H9 (cell line): Measurements from ENCODE around the gene RAB40B. TPM values are rescaled to one million over a fixed set of nuclear protein-coding genes. Genes with fewer than 3 reads are reported as not detected.

Experiments used
- DNase-seq: peaks from one replicate; pipeline ENCODE4 v3.0.0-alpha.2; 2017
- H2AFZ ChIP-seq: one replicate; pipeline ENCODE4 v1.6.1; 2013; ENCODE audit warnings: mild to moderate bottlenecking, low read length, control low read depth, moderate library complexity
- H2AK5ac ChIP-seq: 2 replicates; pipeline ENCODE4 v1.6.1; 2013; ENCODE audit warnings: low read length, control low read depth, mixed read lengths; ENCODE audit not compliant: insufficient read length
- H2BK120ac ChIP-seq: one replicate; pipeline ENCODE4 v1.6.1; 2013; ENCODE audit warnings: low read depth, mild to moderate bottlenecking, low read length, control low read depth, inconsistent platforms; ENCODE audit not compliant: poor library complexity, severe bottlenecking
- H2BK12ac ChIP-seq: 2 replicates; pipeline ENCODE4 v1.6.1; 2013; ENCODE audit warnings: low read length, control low read depth, mixed read lengths, low read depth; ENCODE audit not compliant: insufficient read length
- H2BK15ac ChIP-seq: 2 replicates; pipeline ENCODE4 v1.6.1; 2013; ENCODE audit warnings: low read depth, low read length, control low read depth
- H2BK20ac ChIP-seq: one replicate; pipeline ENCODE4 v1.6.1; 2013; ENCODE audit warnings: low read depth, mild to moderate bottlenecking, low read length, control low read depth, inconsistent platforms; ENCODE audit not compliant: poor library complexity, severe bottlenecking
- H2BK5ac ChIP-seq: 2 replicates; pipeline ENCODE4 v1.6.1; 2013; ENCODE audit warnings: low read length, control low read depth, mixed read lengths; ENCODE audit not compliant: insufficient read length
- H3K14ac ChIP-seq: 2 replicates; pipeline ENCODE4 v1.6.1; 2013; ENCODE audit warnings: low read length, control low read depth; ENCODE audit not compliant: insufficient read depth
- H3K18ac ChIP-seq: 2 replicates; pipeline ENCODE4 v1.6.1; 2013; ENCODE audit warnings: low read depth, mild to moderate bottlenecking, mixed read lengths, low read length, control low read depth; ENCODE audit not compliant: insufficient read length
- H3K23ac ChIP-seq: 2 replicates; pipeline ENCODE4 v1.6.1; 2013; ENCODE audit warnings: low read length, control low read depth, mixed read lengths, low read depth; ENCODE audit not compliant: insufficient read length
- H3K23me2 ChIP-seq: 2 replicates; pipeline ENCODE4 v1.6.1; 2013; ENCODE audit warnings: low read depth, mild to moderate bottlenecking, mixed read lengths, low read length, control low read depth; ENCODE audit not compliant: insufficient read length, poor library complexity, severe bottlenecking
- H3K27ac ChIP-seq: 2 replicates; pipeline ENCODE4 v1.5.1; 2013; ENCODE audit warnings: low read length, control low read depth, mixed read lengths, low read depth; ENCODE audit not compliant: insufficient read length
- H3K27me3 ChIP-seq: 2 replicates; pipeline ENCODE4 v1.6.1; 2013; ENCODE audit warnings: low read length, control low read depth, inconsistent platforms; ENCODE audit not compliant: insufficient read depth
- H3K4ac ChIP-seq: 2 replicates; pipeline ENCODE4 v1.6.1; 2013; ENCODE audit warnings: low read depth, mild to moderate bottlenecking, control low read depth, inconsistent platforms, low read length, moderate library complexity
- H3K4me1 ChIP-seq: 2 replicates; pipeline ENCODE4 v1.6.1; 2013; ENCODE audit warnings: low read length, control low read depth, inconsistent platforms; ENCODE audit not compliant: insufficient read depth
- H3K4me2 ChIP-seq: 2 replicates; pipeline ENCODE4 v1.6.1; 2013; ENCODE audit warnings: low read length, control low read depth, mixed read lengths; ENCODE audit not compliant: insufficient read length, insufficient read depth
- H3K56ac ChIP-seq: 2 replicates; pipeline ENCODE4 v1.6.1; 2013; ENCODE audit warnings: low read depth, mild to moderate bottlenecking, mixed read lengths, low read length, control low read depth; ENCODE audit not compliant: insufficient read length
- H3K79me1 ChIP-seq: 2 replicates; pipeline ENCODE4 v1.6.1; 2013; ENCODE audit warnings: low read depth, mild to moderate bottlenecking, moderate library complexity, low read length, control low read depth, inconsistent platforms; ENCODE audit not compliant: insufficient read depth, poor library complexity, severe bottlenecking
- H3K79me2 ChIP-seq: 2 replicates; pipeline ENCODE4 v1.6.1; 2013; ENCODE audit warnings: low read length, control low read depth, inconsistent platforms; ENCODE audit not compliant: insufficient read depth
- H3K9ac ChIP-seq: 2 replicates; pipeline ENCODE4 v1.6.1; 2013; ENCODE audit warnings: low read length, control low read depth, mixed read lengths; ENCODE audit not compliant: insufficient read length; ENCODE audit errors: extremely low read depth
- H3K9me3 ChIP-seq: one replicate; pipeline ENCODE4 v1.6.1; 2013; ENCODE audit warnings: low read depth, low read length, inconsistent platforms; ENCODE audit not compliant: control insufficient read depth
- H3T11ph ChIP-seq: one replicate; pipeline ENCODE4 v1.6.1; 2013; ENCODE audit warnings: mild to moderate bottlenecking, low read length, control low read depth, inconsistent platforms
- H4K20me1 ChIP-seq: one replicate; pipeline ENCODE4 v1.6.1; 2013; ENCODE audit not compliant: control insufficient read depth, insufficient read length, insufficient read depth
- H4K5ac ChIP-seq: 2 replicates; pipeline ENCODE4 v1.6.1; 2013; ENCODE audit warnings: low read depth, mild to moderate bottlenecking, mixed read lengths, low read length, control low read depth; ENCODE audit not compliant: insufficient read length
- H4K8ac ChIP-seq: replicated peaks from 2 replicates; pipeline ENCODE4 v1.6.1; 2013; ENCODE audit warnings: low read length, control low read depth, mixed read lengths, low read depth; ENCODE audit not compliant: insufficient read length
- H4K91ac ChIP-seq: 2 replicates; pipeline ENCODE4 v1.6.1; 2013; ENCODE audit warnings: low read depth, mild to moderate bottlenecking, moderate library complexity, mixed read lengths, low read length, control low read depth; ENCODE audit not compliant: insufficient read length
- H3K27ac Mint-ChIP-seq, 3 experiments: 2 replicates in 2 of 3; 3 replicates in 1 of 3; pipeline ENCODE4 v1.8.0; 2020 to 2021; ENCODE audit warnings: mixed read lengths in 3 of 3, mild to moderate bottlenecking in 1 of 3, moderate library complexity in 1 of 3
- H3K27me3 Mint-ChIP-seq: 2 replicates; pipeline ENCODE4 v1.8.0; 2021; ENCODE audit warnings: low read depth, mild to moderate bottlenecking, moderate library complexity, mixed read lengths
- H3K36me3 Mint-ChIP-seq, 3 experiments: 2 replicates in 2 of 3; 3 replicates in 1 of 3; pipeline ENCODE4 v1.8.0; 2020 to 2021; ENCODE audit warnings: low read depth in 3 of 3, mixed read lengths in 3 of 3; ENCODE audit not compliant: insufficient read depth in 1 of 3
- H3K4me1 Mint-ChIP-seq, 2 experiments: 2 replicates each; pipeline ENCODE4 v1.8.0; 2020; ENCODE audit warnings: mixed read lengths in 2 of 2
- H3K4me3 Mint-ChIP-seq, 2 experiments: 2 replicates in 1 of 2; 3 replicates in 1 of 2; pipeline ENCODE4 v1.8.0; 2020 to 2021; ENCODE audit warnings: mild to moderate bottlenecking in 2 of 2, mixed read lengths in 2 of 2, moderate library complexity in 1 of 2
- H3K9me3 Mint-ChIP-seq, 2 experiments: 2 replicates in 1 of 2; 3 replicates in 1 of 2; pipeline ENCODE4 v1.8.0; 2020; ENCODE audit warnings: mild to moderate bottlenecking in 2 of 2, mixed read lengths in 2 of 2, moderate library complexity in 1 of 2
- CTCF ChIP-seq: fragments of 200-600 bp; sonication (generic); conservative IDR thresholded peaks from 3 replicates; pipeline ENCODE4 v1.8.0; 2021; ENCODE audit warnings: antibody characterized with exemption, mild to moderate bottlenecking
- WGBS: extraction: QIAGEN DNeasy Blood & Tissue Kit; methylation state at CpG from one replicate; pipeline ENCODE4 v1.1.7; 2013; ENCODE audit warnings: missing lambda C conversion rate, low lambda C conversion rate, mixed read lengths; ENCODE audit not compliant: insufficient read length; ENCODE audit errors: extremely low coverage; 5-methylcytosine and 5-hydroxymethylcytosine counted together
- total RNA-seq: library from RNA; stranded (reverse); gene quantifications from 2 replicates; pipeline ENCODE4 v1.2.1, GENCODE V29; 2021

RAB40B gene
- total RNA-seq, 1 experiment from 2014 or later: 3.5 TPM

DNA sequence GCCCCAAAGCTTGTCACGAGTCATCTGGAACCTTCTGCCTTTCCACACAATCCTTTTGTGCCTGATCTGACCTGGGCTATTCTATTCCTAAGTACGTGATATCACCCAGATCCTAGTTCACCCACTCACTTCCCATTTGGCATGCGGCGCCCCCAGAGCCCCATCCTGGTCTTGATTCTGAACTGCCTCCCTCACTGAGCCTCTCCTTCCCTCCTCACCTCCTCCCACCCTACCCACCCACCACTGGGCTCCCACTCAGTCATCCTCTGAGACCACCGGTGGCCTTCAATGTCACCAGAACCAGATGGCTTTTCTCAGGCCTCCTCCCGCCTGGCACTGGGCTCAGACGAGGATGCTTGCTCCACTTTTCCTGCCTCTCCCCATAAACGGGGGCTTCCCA, 68.8 kb downstream of the RAB40B start:
- no peak overlapping the region for H3K27ac ChIP-seq
- H2BK20ac ChIP-seq: no peak overlapping the region
- peaks cover 21 to 65% (median 60%) of the 10 kb centered on the region in 3 experiments; a peak in 6 of 7 replicates for H3K36me3 Mint-ChIP-seq
- H2BK120ac ChIP-seq: no peak overlapping the region
- no peak overlapping the region for H3K23ac ChIP-seq
- no peak overlapping the region for H3K4me3 Mint-ChIP-seq
- peaks cover 7% of the 10 kb centered on the region; the same call in 1 of the 2 replicates for H3K79me2 ChIP-seq
- WGBS: no CpG with 5 or more reads among the region's 8 CpGs
- H3T11ph ChIP-seq: no peak overlapping the region
- no peaks in the 10 kb centered on the region for H4K20me1 ChIP-seq
- H3K79me1 ChIP-seq: peaks cover 11% of the 10 kb centered on the region
- H3K4me2 ChIP-seq: no peak overlapping the region
- no peak overlapping the region for H3K9ac ChIP-seq
- H2BK15ac ChIP-seq: no peak overlapping the region
- H2BK12ac ChIP-seq: no peak overlapping the region
- H4K8ac ChIP-seq: no peak overlapping the region
- TF ChIP-seq CTCF: no peak
- no peaks in the 10 kb centered on the region for H3K23me2 ChIP-seq
- H3K27me3 ChIP-seq: no peaks in the 10 kb centered on the region
- no peak overlapping the region for H3K56ac ChIP-seq
- H3K9me3 ChIP-seq: no peaks in the 10 kb centered on the region
- H3K27me3 Mint-ChIP-seq: no peaks in the 10 kb centered on the region
- no peak overlapping the region for H3K14ac ChIP-seq
- no peak overlapping the region for H4K91ac ChIP-seq
- no peak overlapping the region for H3K18ac ChIP-seq
- H4K5ac ChIP-seq: no peak overlapping the region
- H2AK5ac ChIP-seq: no peak overlapping the region
- no peak for DNase-seq
- H2AFZ ChIP-seq: no peak overlapping the region
- no peak overlapping the region for H2BK5ac ChIP-seq
- no peak overlapping the region for H3K4ac ChIP-seq
- H3K4me1 Mint-ChIP-seq: no peaks in the 10 kb centered on the region
- no peaks in the 10 kb centered on the region for H3K4me1 ChIP-seq
- H3K27ac Mint-ChIP-seq: peak overlapping the region in 2 of 3 experiments; percentile 37 to 85; a peak in 5 of 7 replicates
- H3K9me3 Mint-ChIP-seq: no peaks in the 10 kb centered on the region
